HFF-Myc (cell line): ENCODE results near the gene RAB8B.

Experiments
- DNase-seq: peaks from one replicate; pipeline ENCODE4 v3.0.0-alpha.2; 2011; ENCODE audit warnings: low read depth; ENCODE audit errors: extremely low read depth
- H3K4me3 ChIP-seq: replicated peaks from 2 replicates; pipeline ENCODE4 v1.5.1; 2011; ENCODE audit warnings: low read depth, mild to moderate bottlenecking, control low read depth, low read length
- CTCF ChIP-seq: IDR thresholded peaks from 2 replicates; pipeline ENCODE4 v1.5.1; 2012; ENCODE audit warnings: mild to moderate bottlenecking, low read depth, low read length, control low read depth; ENCODE audit errors: missing control alignments

Gene RAB8B

GRCh38 chr15:63288778-63289378 is 99.5 kb downstream of the RAB8B start:
- no peak overlapping the region for H3K4me3 ChIP-seq
- TF ChIP-seq CTCF = peak; percentile 54
- DNase-seq = no peak

DNA sequence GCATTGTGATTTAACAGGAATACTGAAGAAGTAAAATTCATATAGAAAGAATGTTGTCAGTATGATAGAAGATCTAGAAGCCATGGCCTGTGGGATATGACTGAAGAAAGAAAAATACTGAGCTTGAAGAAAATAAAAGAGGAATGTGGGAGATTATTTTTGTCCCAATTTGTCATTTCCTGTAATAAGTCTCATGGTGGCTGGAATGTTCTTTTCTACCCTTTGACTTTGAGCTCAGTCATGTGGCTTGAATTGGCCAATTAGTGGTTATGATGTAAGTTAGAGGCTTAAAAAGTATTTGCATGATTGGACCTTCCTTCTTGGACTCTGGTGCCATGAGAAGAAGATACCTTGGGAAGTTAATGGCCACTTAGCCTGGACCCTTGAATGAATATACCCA is 102.1 kb downstream of the RAB8B start:
- DNase-seq = no peak
- TF ChIP-seq CTCF = no peak
- no peak overlapping the region for H3K4me3 ChIP-seq

DNA sequence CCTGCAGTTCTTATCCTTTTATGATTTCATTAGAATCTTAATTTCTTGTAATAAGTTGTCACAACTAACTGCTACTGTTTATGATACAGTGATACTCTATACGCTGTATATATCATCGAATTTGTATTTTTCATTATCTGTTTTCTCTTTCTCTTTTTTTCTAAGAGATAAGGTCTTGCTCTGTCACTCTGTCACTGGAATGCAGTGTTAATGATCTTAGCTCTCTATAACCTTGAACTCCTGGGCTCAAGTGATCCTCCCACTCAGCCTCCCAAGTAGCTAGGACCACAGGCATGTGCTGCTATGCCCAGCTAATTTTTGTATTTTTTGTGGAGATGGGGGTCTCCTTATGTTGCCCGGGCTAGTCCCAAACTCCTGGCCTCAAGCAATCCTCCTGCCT is 102.8 kb downstream of the RAB8B start:
- no peak for DNase-seq
- no peak overlapping the region for H3K4me3 ChIP-seq
- TF ChIP-seq CTCF = no peak

GRCh38 chr15:63292771-63293170 is 103.4 kb downstream of the RAB8B start:
- no peak for TF ChIP-seq CTCF
- no peak for DNase-seq
- H3K4me3 ChIP-seq = no peak overlapping the region

DNA sequence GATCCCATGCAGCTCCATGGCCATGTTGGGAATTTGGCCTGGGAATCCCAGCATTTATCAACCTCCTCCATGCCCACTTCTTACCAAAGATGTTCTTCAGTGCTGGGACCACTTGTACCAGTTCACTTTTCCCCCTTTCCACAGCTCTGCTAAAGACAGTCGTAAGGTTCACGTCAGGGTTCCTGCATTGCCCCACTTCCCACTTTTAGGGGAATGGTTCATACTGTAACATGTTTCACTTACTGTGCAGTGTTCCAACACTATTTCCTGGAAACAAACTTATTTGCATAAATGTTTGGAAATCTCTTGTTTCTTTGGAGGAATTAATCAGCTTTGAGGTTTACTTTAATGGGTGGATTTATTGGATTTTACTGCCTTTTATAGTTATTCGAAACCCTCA is 105.0 kb downstream of the RAB8B start:
- H3K4me3 ChIP-seq = no peak overlapping the region
- DNase-seq = no peak
- TF ChIP-seq CTCF = no peak

DNA sequence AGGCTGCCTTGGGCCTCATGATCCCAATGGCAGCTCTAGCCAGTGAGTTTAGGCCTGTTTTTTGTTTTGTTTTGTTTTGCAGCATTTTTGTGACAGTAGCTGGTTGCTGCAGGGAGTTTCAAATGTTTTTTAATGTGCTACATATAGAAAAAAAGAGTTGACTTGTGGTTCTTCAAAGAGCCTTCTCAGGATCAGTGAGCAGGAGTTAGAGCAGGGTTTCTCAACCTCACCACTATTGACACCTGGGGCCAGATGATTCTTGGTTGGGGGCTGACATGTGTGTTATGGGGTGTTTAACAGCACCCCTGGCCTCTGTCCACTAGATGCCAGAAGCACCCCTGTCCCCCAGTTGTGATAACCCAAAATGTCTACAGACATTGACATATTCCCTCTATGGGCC is 105.9 kb downstream of the RAB8B start:
- no peak overlapping the region for H3K4me3 ChIP-seq
- DNase-seq = no peak
- no peak for TF ChIP-seq CTCF

DNA sequence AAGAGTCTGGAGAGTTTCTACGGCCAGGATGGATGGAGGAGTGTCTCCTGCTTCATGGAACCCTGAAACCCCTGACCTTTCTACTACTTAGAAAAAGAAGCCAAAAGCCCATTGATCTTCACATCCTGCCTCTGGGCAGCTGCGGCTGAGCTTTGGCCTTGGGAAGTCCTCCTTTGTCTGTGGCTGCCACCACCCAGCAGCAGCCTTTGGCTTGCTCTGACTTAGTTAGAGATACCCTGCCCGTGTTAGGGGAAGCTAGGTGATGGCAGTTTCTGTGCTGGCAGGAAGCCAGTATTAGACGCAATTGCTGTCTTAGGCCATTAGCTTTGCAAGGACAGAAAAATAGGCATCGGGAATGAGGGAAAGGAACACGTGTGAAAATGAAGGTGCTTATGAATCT is 106.8 kb downstream of the RAB8B start:
- no peak overlapping the region for H3K4me3 ChIP-seq
- no peak for TF ChIP-seq CTCF
- DNase-seq = no peak
